OCI-LY1 (cell line): ENCODE measurements around the gene MAD1L1.

Experiments used
- H2AFZ ChIP-seq: fragments of 200-600 bp; sonication (generic), shearing (Covaris generic); 2 replicates; pipeline ENCODE4 v1.6.0; 2014; ENCODE audit warnings: antibody characterized with exemption, mild to moderate bottlenecking, low read length
- H3F3A ChIP-seq: fragments of 200-600 bp; sonication (generic), shearing (Covaris generic); 2 replicates; pipeline ENCODE4 v1.6.0; 2014; ENCODE audit warnings: mild to moderate bottlenecking, antibody characterized with exemption, low read length, moderate library complexity; ENCODE audit not compliant: insufficient read depth
- H3K27ac ChIP-seq: fragments of 200-600 bp; sonication (generic); 2 replicates; pipeline ENCODE4 v1.5.1; 2014; ENCODE audit warnings: low read length, mixed run types, mild to moderate bottlenecking, low read depth; ENCODE audit not compliant: poor library complexity, severe bottlenecking
- H3K27me3 ChIP-seq: fragments of 200-600 bp; sonication (generic); 2 replicates; pipeline ENCODE4 v1.6.0; 2014; ENCODE audit warnings: antibody characterized with exemption, mild to moderate bottlenecking, low read length, moderate library complexity; ENCODE audit not compliant: insufficient read depth
- H3K36me3 ChIP-seq: fragments of 200-600 bp; sonication (generic); 2 replicates; pipeline ENCODE4 v1.6.1; 2014; ENCODE audit warnings: mild to moderate bottlenecking, antibody characterized with exemption, low read length, moderate library complexity, mixed read lengths; ENCODE audit not compliant: insufficient read depth
- H3K4me1 ChIP-seq: fragments of 200-600 bp; sonication (generic); 2 replicates; pipeline ENCODE4 v1.5.1; 2014; ENCODE audit warnings: mild to moderate bottlenecking, low read length, moderate library complexity; ENCODE audit not compliant: insufficient read depth, severe bottlenecking
- H3K4me2 ChIP-seq: fragments of 200-600 bp; sonication (generic), shearing (Covaris generic); 2 replicates; pipeline ENCODE4 v1.6.1; 2014; ENCODE audit warnings: low read length
- H3K4me3 ChIP-seq: fragments of 200-600 bp; sonication (generic); 2 replicates; pipeline ENCODE4 v1.5.1; 2014; ENCODE audit warnings: low read length, low read depth, mild to moderate bottlenecking, mixed read lengths; ENCODE audit not compliant: poor library complexity, severe bottlenecking
- H3K79me2 ChIP-seq: fragments of 200-600 bp; shearing (Covaris generic); 2 replicates; pipeline ENCODE4 v1.6.1; 2016; ENCODE audit warnings: mixed run types, low read length, mixed read lengths; ENCODE audit not compliant: insufficient read depth
- H3K9ac ChIP-seq: fragments of 200-600 bp; sonication (generic), shearing (Covaris generic); 2 replicates; pipeline ENCODE4 v1.6.1; 2014; ENCODE audit warnings: mild to moderate bottlenecking, low read length, mixed read lengths
- H3K9me2 ChIP-seq: fragments of 200-600 bp; sonication (generic), shearing (Covaris generic); 2 replicates; pipeline ENCODE4 v1.6.1; 2014; ENCODE audit warnings: low read depth, mild to moderate bottlenecking, low read length, mixed read lengths
- H3K9me3 ChIP-seq: fragments of 200-600 bp; shearing (Covaris generic); 2 replicates; pipeline ENCODE4 v1.6.1; 2014; ENCODE audit warnings: low read length, mixed read lengths
- H4K20me1 ChIP-seq: fragments of 200-600 bp; sonication (generic), shearing (Covaris generic); 2 replicates; pipeline ENCODE4 v1.6.0; 2016; ENCODE audit warnings: mild to moderate bottlenecking, low read length; ENCODE audit not compliant: insufficient read depth
- CTCF ChIP-seq: fragments of 200-600 bp; sonication (generic), shearing (Covaris generic); IDR thresholded peaks from 2 replicates; pipeline ENCODE4 v1.5.1; 2017; ENCODE audit warnings: mild to moderate bottlenecking, antibody characterized with exemption, low read length, moderate library complexity, mixed read lengths
- EZH2 ChIP-seq: fragments of 200-600 bp; sonication (generic), shearing (Covaris generic); IDR thresholded peaks from 2 replicates; pipeline ENCODE4 v1.8.0; 2017; ENCODE audit warnings: borderline replicate concordance, mixed run types, mild to moderate bottlenecking, antibody characterized with exemption, low read length, moderate library complexity, mixed read lengths

Gene MAD1L1

GRCh38 chr7:1809601-1810258, 423.0 kb downstream of the MAD1L1 start:
- H3K4me2 ChIP-seq, result no peak overlapping the region
- H3F3A ChIP-seq, result no peaks in the 10 kb centered on the region
- TF ChIP-seq CTCF (no peak), EZH2 (no peak)
- H3K27me3 ChIP-seq, result no peaks in the 10 kb centered on the region
- no peak overlapping the region for H2AFZ ChIP-seq
- H3K4me3 ChIP-seq, result no peak overlapping the region
- no peak overlapping the region for H3K9ac ChIP-seq
- no peaks in the 10 kb centered on the region for H3K9me3 ChIP-seq
- no peaks in the 10 kb centered on the region; the same call in 1 of the 2 replicates for H3K36me3 ChIP-seq
- H3K27ac ChIP-seq, result no peak overlapping the region
- no peaks in the 10 kb centered on the region for H3K9me2 ChIP-seq
- no peaks in the 10 kb centered on the region for H3K4me1 ChIP-seq
- H3K79me2 ChIP-seq, result no peaks in the 10 kb centered on the region
- H4K20me1 ChIP-seq, result no peaks in the 10 kb centered on the region

- no peaks in the 10 kb centered on the region for H3K4me1 ChIP-seq
- H3K4me2 ChIP-seq, result no peak overlapping the region
- H3K27ac ChIP-seq, result no peak overlapping the region
- H4K20me1 ChIP-seq, result no peaks in the 10 kb centered on the region
- no peak overlapping the region for H3K4me3 ChIP-seq
- no peaks in the 10 kb centered on the region for H3K9me3 ChIP-seq
- no peaks in the 10 kb centered on the region for H3K27me3 ChIP-seq
- H3K36me3 ChIP-seq, result no peaks in the 10 kb centered on the region; the same call in 1 of the 2 replicates
- H2AFZ ChIP-seq, result no peak overlapping the region
- no peaks in the 10 kb centered on the region for H3K9me2 ChIP-seq
- H3K9ac ChIP-seq, result no peak overlapping the region
- no peaks in the 10 kb centered on the region for H3F3A ChIP-seq
- TF ChIP-seq CTCF, result no peak
- TF ChIP-seq EZH2, result no peak
- no peaks in the 10 kb centered on the region for H3K79me2 ChIP-seq
These were observed 423.7 kb downstream of the MAD1L1 start for GRCh38 chr7:1809070-1809469.

GRCh38 chr7:1807821-1808600, 424.7 kb downstream of the MAD1L1 start:
- H3K27me3 ChIP-seq, result no peaks in the 10 kb centered on the region
- no peak overlapping the region for H3K27ac ChIP-seq
- no peak overlapping the region for H2AFZ ChIP-seq
- H4K20me1 ChIP-seq, result no peaks in the 10 kb centered on the region
- no peaks in the 10 kb centered on the region for H3F3A ChIP-seq
- H3K9me3 ChIP-seq, result no peaks in the 10 kb centered on the region
- H3K79me2 ChIP-seq, result no peaks in the 10 kb centered on the region
- no peak overlapping the region for H3K4me3 ChIP-seq
- no peaks in the 10 kb centered on the region for H3K36me3 ChIP-seq
- H3K9me2 ChIP-seq, result no peaks in the 10 kb centered on the region
- no peak overlapping the region for H3K9ac ChIP-seq
- no peak overlapping the region for H3K4me2 ChIP-seq
- H3K4me1 ChIP-seq, result no peaks in the 10 kb centered on the region
- TF ChIP-seq EZH2 (no peak), CTCF (no peak)
